Measurements from ENCODE around the gene USP47. TPM values are rescaled to one million over a fixed set of nuclear protein-coding genes. Genes with fewer than 3 reads are reported as not detected.
A peak's percentile ranks its signal among the peaks of the same experiment; 100 is the strongest.

USP47 gene
- total RNA-seq, 5 donors from 2014 or later (not counting 1 experiment from before 2014, with no cell fraction given): 49.3 to 77.6 (median 58.6) TPM

DNA sequence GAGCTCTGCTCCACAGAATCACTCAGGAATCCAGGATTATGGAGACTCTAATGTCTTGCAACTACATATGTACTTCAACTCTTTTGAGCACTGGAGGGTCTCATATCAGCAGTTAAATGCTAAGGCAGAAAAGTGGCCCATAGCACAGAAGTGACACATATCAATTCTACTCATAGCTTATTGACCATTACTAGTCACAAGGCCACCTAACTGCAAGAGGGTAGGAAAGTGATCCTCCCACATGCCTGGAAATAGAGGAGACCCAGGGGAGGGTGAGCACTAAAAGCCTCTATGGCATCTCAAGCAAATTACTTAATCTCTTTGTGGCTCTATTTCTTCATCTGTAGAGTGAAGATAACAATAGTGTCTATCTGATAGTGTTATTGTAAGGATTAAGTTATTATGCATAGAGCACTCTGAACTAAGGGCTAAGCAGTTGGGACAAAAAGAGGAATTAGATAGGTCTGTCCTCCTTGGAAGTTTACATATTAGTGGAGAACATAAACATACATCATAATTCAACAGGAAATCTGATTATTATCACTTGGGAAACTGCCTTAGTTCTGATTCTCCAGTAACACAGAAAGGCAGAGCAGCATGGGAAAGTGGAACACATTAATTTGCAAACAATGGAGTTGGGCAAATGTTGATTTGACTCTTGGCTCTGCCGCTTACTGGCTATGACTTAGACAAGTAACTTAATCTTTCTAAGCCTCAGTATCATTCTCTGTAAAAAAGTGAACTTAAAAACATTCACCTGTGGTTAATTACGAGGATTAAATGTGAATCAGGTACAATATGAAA lies 25.1 kb upstream of the USP47 start:
- Histone ChIP-seq H3K4me1 (ENCODE audit: control insufficient read depth in 1 of 2, extremely low read depth in 1 of 2, insufficient read depth in 2 of 2, low read length in 2 of 2) (no peaks in the 10 kb centered on the region), H3K4me3 (ENCODE audit: control insufficient read depth in 1 of 2, extremely low read depth in 1 of 2, low read length in 1 of 2) (no peak overlapping the region), H3K9me3 (no peaks in the 10 kb centered on the region), H3K27ac (ENCODE audit: low read length) (no peak overlapping the region), H3K36me3 (ENCODE audit: control insufficient read depth in 2 of 2, extremely low read depth in 1 of 2, insufficient read depth in 1 of 2, low read length in 1 of 2) (no peaks in the 10 kb centered on the region), H3K27me3 (replicated peaks in 1 of 2; ENCODE audit: control insufficient read depth in 2 of 2, extremely low read depth in 1 of 2, insufficient read depth in 2 of 2, low read length in 1 of 2) (no peaks in the 10 kb centered on the region)
- Mint-ChIP-seq H3K36me3 (no peaks in the 10 kb centered on the region), H3K4me3 (no peak overlapping the region), H3K27ac (no peak overlapping the region), H3K9me3 (no peaks in the 10 kb centered on the region), H3K4me1 (no peaks in the 10 kb centered on the region), H3K27me3 (peaks cover 5 to 18% of the 10 kb centered on the region in 2 donors)
- no peak for DNase-seq
- WGBS (ENCODE audit: insufficient coverage): no CpG with 5 or more reads among the region's 2 CpGs
- CTCF ChIA-PET: interaction anchor here in 1 of 2 donors (0.8 kb wide), 1 partner anchor 40 kb away, joined by 3 read pairs; no protein-coding TSS in a partner anchor
- ATAC-seq (replicated peaks in 1 of 4): no peak
- POLR2A ChIA-PET: no interaction called here

DNA sequence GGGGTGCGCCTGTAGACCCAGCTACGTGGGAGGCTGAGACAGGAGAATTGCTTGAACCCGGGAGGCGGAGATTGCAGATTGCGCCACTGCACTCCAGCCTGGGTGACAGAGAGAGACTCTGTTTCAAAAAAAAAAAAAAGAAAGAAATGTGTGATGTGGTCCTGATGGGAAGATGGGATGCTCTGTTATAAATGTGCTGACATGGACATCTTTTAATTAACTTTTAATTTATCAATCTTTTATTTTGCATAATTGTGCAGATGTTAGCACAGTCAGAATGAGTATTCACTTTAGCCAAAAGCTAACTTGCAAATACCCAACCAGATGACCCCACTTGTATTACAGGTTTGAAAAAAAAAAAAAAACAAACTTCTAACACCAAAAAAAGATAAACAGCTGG lies 23.8 kb upstream of the USP47 start:
- Mint-ChIP-seq H3K9me3 (no peaks in the 10 kb centered on the region), H3K36me3 (no peaks in the 10 kb centered on the region), H3K27me3 (peaks cover 5 to 11% of the 10 kb centered on the region in 2 donors), H3K4me3 (no peak overlapping the region), H3K4me1 (no peaks in the 10 kb centered on the region), H3K27ac (no peak overlapping the region)
- Histone ChIP-seq H3K9me3 (no peaks in the 10 kb centered on the region), H3K4me3 (ENCODE audit: control insufficient read depth in 1 of 2, extremely low read depth in 1 of 2, low read length in 1 of 2) (no peak overlapping the region), H3K27me3 (replicated peaks in 1 of 2; ENCODE audit: control insufficient read depth in 2 of 2, extremely low read depth in 1 of 2, insufficient read depth in 2 of 2, low read length in 1 of 2) (no peaks in the 10 kb centered on the region), H3K27ac (ENCODE audit: low read length) (no peak overlapping the region), H3K36me3 (ENCODE audit: control insufficient read depth in 2 of 2, extremely low read depth in 1 of 2, insufficient read depth in 1 of 2, low read length in 1 of 2) (no peaks in the 10 kb centered on the region), H3K4me1 (ENCODE audit: control insufficient read depth in 1 of 2, extremely low read depth in 1 of 2, insufficient read depth in 2 of 2, low read length in 2 of 2) (no peaks in the 10 kb centered on the region)
- ATAC-seq (replicated peaks in 1 of 4) (no peak), DNase-seq (no peak)
- ChIA-PET POLR2A (interaction anchor here in 1 of 2 donors (0.6 kb wide), 2 partner anchors 83 to 662 kb away, joined by 3 read pairs; no protein-coding TSS in a partner anchor), CTCF (interaction anchor here in 1 of 2 donors (0.7 to 0.9 kb wide), 3 partner anchors 17 to 239 kb away, joined by 3 to 4 read pairs (median 3); no protein-coding TSS in a partner anchor)
- 94% methylated on average over 5 of the region's 5 CpGs for WGBS (ENCODE audit: insufficient coverage)

DNA sequence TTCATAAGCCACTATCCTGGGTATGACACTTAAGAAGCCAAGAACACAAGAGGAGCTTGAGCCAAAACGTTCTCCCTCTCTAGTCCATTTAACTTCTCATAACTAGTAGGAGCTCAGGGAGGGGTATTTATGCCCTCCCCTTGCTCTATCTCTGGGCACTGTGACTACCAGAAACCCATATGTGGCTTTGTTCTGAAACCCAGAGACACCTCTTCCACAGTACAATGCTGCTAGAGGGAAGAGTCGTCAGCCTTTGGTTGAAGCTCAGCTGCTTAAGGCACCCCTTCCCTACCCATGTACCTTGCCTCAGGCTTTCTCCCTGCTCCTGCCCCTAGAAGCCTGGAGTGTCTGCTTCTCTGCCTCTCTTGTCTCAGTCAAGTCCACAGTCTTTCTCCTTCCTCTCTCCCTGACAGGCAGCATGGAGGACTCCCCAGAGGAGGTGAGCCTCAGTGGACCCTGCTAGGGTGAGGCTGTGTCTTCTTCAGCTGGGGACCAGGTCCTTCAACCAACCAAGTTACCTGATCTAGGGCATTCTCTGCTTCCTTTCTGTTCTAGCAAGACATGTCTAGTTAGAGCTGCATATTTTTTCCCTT lies 23.1 kb upstream of the USP47 start:
- H3K27ac ChIP-seq (ENCODE audit: low read length): no peak overlapping the region
- ATAC-seq (replicated peaks in 1 of 4): no peak

DNA sequence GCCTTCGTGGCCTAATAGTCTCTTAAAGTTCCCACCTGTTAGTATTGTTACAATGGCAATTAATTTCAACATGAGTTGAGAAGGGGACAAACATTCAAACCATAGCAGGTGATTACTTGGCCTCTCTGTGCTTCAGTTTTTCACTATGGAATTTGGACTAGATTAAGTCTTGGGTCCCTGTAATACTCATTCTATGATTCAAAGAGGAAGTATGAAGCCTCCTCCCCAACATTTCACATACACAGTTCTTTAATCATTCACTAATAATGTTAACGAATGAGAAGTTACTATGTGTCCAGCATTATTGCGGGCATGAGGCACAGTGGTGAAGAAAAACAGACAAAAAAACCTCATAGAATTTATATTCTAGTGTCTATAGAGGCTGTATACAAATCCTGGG lies 19.9 kb upstream of the USP47 start:
- CTCF ChIA-PET: interaction anchor here in 1 of 2 donors (0.6 kb wide), 1 partner anchor 702 kb away, joined by 4 read pairs; no protein-coding TSS in a partner anchor

More for the DNA sequence above, 23.1 kb upstream of the USP47 start:
- H3K4me1 ChIP-seq (ENCODE audit: control insufficient read depth in 1 of 2, extremely low read depth in 1 of 2, insufficient read depth in 2 of 2, low read length in 2 of 2): no peaks in the 10 kb centered on the region
- no peaks in the 10 kb centered on the region for H3K36me3 ChIP-seq (ENCODE audit: control insufficient read depth in 2 of 2, extremely low read depth in 1 of 2, insufficient read depth in 1 of 2, low read length in 1 of 2)
- no peaks in the 10 kb centered on the region for H3K9me3 ChIP-seq
- Mint-ChIP-seq H3K27me3 (peaks cover 5 to 11% of the 10 kb centered on the region in 2 donors), H3K36me3 (no peaks in the 10 kb centered on the region), H3K4me3 (no peak overlapping the region), H3K4me1 (no peaks in the 10 kb centered on the region), H3K27ac (no peak overlapping the region), H3K9me3 (no peaks in the 10 kb centered on the region)
- no peak overlapping the region for H3K4me3 ChIP-seq (ENCODE audit: control insufficient read depth in 1 of 2, extremely low read depth in 1 of 2, low read length in 1 of 2)
- ChIA-PET POLR2A (interaction anchor here in 1 of 2 donors (0.6 kb wide), 2 partner anchors 82 to 663 kb away, joined by 3 read pairs; no protein-coding TSS in a partner anchor), CTCF (interaction anchor here in 1 of 2 donors (0.9 kb wide), 1 partner anchor 18 kb away, joined by 4 read pairs; no protein-coding TSS in a partner anchor)
- 80% methylated on average over 1 of the region's 2 CpGs for WGBS (ENCODE audit: insufficient coverage)
- DNase-seq: no peak
- no peaks in the 10 kb centered on the region for H3K27me3 ChIP-seq (replicated peaks in 1 of 2; ENCODE audit: control insufficient read depth in 2 of 2, extremely low read depth in 1 of 2, insufficient read depth in 2 of 2, low read length in 1 of 2)

DNA sequence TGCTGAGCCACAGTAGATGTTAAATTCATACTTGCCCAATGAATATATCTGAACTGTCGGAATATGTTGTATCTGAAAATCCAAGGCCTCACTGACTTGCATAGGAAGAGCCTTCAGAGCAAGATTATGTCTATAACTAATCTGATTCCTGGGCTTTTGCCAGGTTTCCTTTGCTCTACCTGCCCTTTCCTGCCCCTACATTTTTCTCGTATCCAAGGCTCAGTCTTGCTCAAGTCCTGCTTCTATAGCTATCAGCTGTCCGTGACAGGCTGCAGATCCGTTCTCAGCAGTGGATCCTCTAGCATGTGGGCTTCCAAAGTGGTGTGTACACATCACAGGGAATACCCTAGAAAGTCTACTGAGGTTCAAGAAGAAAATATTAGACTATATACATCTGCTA lies 18.8 kb upstream of the USP47 start:
- H3K4me1 ChIP-seq (ENCODE audit: control insufficient read depth in 1 of 2, extremely low read depth in 1 of 2, insufficient read depth in 2 of 2, low read length in 2 of 2): no peaks in the 10 kb centered on the region
- H3K9me3 ChIP-seq: no peaks in the 10 kb centered on the region
- no peaks in the 10 kb centered on the region for H3K27me3 ChIP-seq (replicated peaks in 1 of 2; ENCODE audit: control insufficient read depth in 2 of 2, extremely low read depth in 1 of 2, insufficient read depth in 2 of 2, low read length in 1 of 2)
- no peak overlapping the region for H3K27ac ChIP-seq (ENCODE audit: low read length)
- no peak for ATAC-seq (replicated peaks in 1 of 4)
- Mint-ChIP-seq H3K36me3 (peaks cover 6% of the 10 kb centered on the region), H3K4me3 (no peak overlapping the region), H3K27me3 (peaks cover 2 to 4% of the 10 kb centered on the region in 2 donors), H3K27ac (no peak overlapping the region), H3K9me3 (peaks cover 0 to 7% (median 0%) of the 10 kb centered on the region in 3 donors), H3K4me1 (no peaks in the 10 kb centered on the region)
- 82% methylated on average over 2 of the region's 4 CpGs for WGBS (ENCODE audit: insufficient coverage)
- H3K4me3 ChIP-seq (ENCODE audit: control insufficient read depth in 1 of 2, extremely low read depth in 1 of 2, low read length in 1 of 2): no peak overlapping the region
- CTCF ChIA-PET: interaction anchor here in 1 of 2 donors (0.6 kb wide), 1 partner anchor 9 kb away, joined by 3 read pairs; no protein-coding TSS in a partner anchor
- DNase-seq: no peak
- no peaks in the 10 kb centered on the region for H3K36me3 ChIP-seq (ENCODE audit: control insufficient read depth in 2 of 2, extremely low read depth in 1 of 2, insufficient read depth in 1 of 2, low read length in 1 of 2)
- POLR2A ChIA-PET: no interaction called here

More for the DNA sequence above, 19.9 kb upstream of the USP47 start:
- Histone ChIP-seq H3K27me3 (replicated peaks in 1 of 2; ENCODE audit: control insufficient read depth in 2 of 2, extremely low read depth in 1 of 2, insufficient read depth in 2 of 2, low read length in 1 of 2) (no peaks in the 10 kb centered on the region), H3K9me3 (no peaks in the 10 kb centered on the region), H3K4me3 (ENCODE audit: control insufficient read depth in 1 of 2, extremely low read depth in 1 of 2, low read length in 1 of 2) (no peak overlapping the region), H3K4me1 (ENCODE audit: control insufficient read depth in 1 of 2, extremely low read depth in 1 of 2, insufficient read depth in 2 of 2, low read length in 2 of 2) (no peaks in the 10 kb centered on the region), H3K27ac (ENCODE audit: low read length) (no peak overlapping the region), H3K36me3 (ENCODE audit: control insufficient read depth in 2 of 2, extremely low read depth in 1 of 2, insufficient read depth in 1 of 2, low read length in 1 of 2) (no peaks in the 10 kb centered on the region)
- Mint-ChIP-seq H3K27ac (no peak overlapping the region), H3K4me3 (no peak overlapping the region), H3K27me3 (peaks cover 2 to 4% of the 10 kb centered on the region in 2 donors), H3K4me1 (no peaks in the 10 kb centered on the region), H3K36me3 (peaks cover 6% of the 10 kb centered on the region), H3K9me3 (peaks cover 0 to 7% (median 0%) of the 10 kb centered on the region in 3 donors)
- POLR2A ChIA-PET: no interaction called here
- ATAC-seq (replicated peaks in 1 of 4) (no peak), DNase-seq (no peak)
- no CpG with 5 or more reads among the region's 3 CpGs for WGBS (ENCODE audit: insufficient coverage)

DNA sequence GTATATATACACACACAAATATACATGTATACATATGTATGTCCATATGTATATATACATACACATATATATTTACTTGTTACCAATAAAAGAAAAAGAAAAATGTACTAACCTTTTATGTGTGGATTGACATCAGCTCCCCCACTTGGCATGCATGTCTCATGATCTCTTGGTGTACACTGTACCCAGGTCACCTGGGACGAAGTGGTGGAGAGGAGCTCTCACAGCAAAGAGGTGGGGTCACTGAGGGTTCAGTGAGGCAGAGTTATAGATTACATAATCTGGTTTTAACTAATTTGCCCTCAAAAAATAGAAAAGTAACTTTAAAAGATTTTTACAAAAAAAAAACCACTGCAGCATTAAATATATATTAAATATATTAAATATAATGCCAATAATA lies 15.5 kb upstream of the USP47 start:
- Mint-ChIP-seq H3K27me3 (peaks cover 0 to 1% of the 10 kb centered on the region in 2 donors), H3K4me1 (no peaks in the 10 kb centered on the region), H3K4me3 (no peak overlapping the region), H3K9me3 (peaks cover 0 to 7% (median 0%) of the 10 kb centered on the region in 3 donors), H3K27ac (no peak overlapping the region), H3K36me3 (peaks cover 6% of the 10 kb centered on the region)
- DNase-seq (peak in 6 of 35 experiments; percentile 9 to 41 (median 23)), ATAC-seq (replicated peaks in 1 of 4) (peak in 3 of 4 experiments; percentile 66 to 72 (median 68))
- Histone ChIP-seq H3K4me3 (ENCODE audit: control insufficient read depth in 1 of 2, extremely low read depth in 1 of 2, low read length in 1 of 2) (no peak overlapping the region), H3K9me3 (no peaks in the 10 kb centered on the region), H3K4me1 (ENCODE audit: control insufficient read depth in 1 of 2, extremely low read depth in 1 of 2, insufficient read depth in 2 of 2, low read length in 2 of 2) (no peaks in the 10 kb centered on the region), H3K27me3 (replicated peaks in 1 of 2; ENCODE audit: control insufficient read depth in 2 of 2, extremely low read depth in 1 of 2, insufficient read depth in 2 of 2, low read length in 1 of 2) (no peaks in the 10 kb centered on the region), H3K36me3 (ENCODE audit: control insufficient read depth in 2 of 2, extremely low read depth in 1 of 2, insufficient read depth in 1 of 2, low read length in 1 of 2) (no peaks in the 10 kb centered on the region), H3K27ac (ENCODE audit: low read length) (no peak overlapping the region)
- POLR2A ChIA-PET: no interaction called here
- WGBS (ENCODE audit: insufficient coverage): no CpG with 5 or more reads among the region's 1 CpG
- CTCF ChIA-PET: interaction anchor here in 1 of 2 donors (0.5 kb wide), 1 partner anchor 60 kb away, joined by 3 read pairs; no protein-coding TSS in a partner anchor
